DMS 273 (cell line): ENCODE data around the gene ACACA.

Experiments used
- DNase-seq: peaks from one replicate; lab custom pipeline; 2025; ENCODE audit not compliant: unreplicated experiment; lab: John Stamatoyannopoulos, UW

Gene ACACA

DNA sequence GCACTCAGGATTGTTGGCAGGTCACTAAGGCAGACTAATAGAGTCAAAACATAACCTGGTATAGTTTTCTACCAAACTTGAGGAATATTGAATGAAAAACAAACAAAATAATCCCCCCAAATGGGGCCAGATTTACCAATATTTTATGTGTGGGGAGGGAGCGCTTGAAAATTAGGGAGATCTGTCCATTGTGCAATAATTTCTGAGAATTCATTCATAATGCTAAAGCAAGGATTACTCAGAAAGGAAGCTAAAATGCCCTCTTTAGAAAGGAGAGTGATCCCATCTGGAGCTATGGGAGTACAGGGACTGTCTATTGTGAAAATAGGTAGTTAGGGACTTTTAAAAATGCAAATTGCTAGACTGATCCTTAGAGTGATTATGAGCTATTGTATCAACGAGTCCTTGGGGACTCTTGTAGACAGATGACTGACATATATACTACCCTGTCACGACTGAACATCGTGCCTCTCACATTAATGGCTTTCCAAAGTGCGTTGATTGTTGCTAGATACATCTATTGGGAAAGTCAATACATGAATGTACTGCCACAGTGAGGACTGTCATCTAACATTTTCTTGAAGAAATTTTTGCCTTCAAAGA lies 264.2 kb downstream of the ACACA start:
- DNase-seq, result no peak

DNA sequence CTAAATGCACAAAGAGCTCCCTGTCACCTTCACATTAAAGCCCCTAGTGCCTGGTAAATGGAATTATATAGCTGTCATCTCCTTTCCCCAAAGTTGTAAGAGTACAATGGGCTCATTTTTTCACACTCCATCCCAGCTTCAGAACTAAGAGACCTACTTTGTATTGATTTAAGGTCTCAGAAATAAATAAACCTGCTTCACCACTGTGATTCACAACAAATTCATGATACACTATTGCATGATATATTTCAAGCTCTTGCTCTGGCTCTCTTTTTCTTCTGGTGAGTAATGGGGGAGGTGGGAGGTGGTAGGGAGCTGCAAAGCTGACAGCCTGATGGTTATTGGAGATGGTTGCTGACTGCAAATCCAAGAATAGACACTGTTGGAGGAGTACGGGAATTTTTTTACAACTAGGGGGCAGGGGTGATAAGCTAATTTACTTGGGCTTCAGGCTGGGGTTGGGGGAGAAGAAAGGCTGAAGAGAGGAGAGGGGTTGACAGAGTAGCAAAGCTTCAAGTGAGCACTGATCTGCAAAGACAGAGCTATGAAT lies 268.0 kb downstream of the ACACA start:
- DNase-seq, result no peak

DNA sequence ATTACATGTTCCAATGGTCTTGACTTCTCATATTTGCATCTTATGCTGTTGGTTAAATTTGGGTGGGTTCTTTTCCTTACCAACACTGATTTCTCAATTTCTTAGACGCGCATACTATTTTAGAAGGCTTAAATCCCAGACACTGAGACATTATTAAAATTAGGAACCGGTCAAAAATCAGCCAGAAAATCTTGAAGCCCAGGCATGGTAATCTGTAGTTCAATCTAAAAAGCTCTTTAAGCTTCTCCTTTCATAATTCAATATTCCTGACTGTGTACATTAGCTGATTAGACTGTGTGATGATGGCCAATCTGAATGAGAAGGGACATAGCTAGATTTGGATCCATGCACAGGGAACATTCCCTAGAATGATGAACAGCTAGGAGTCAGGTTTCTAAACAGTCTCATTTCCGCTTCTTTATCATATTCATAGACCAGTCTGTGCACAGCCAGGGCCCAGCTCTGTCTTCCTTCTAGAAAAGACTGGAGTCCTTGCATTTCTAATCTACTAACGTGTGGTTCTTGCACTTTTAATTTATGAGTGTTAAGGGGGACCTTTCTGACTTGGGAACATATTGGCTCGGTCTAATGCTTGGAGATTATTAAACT lies 268.6 kb downstream of the ACACA start:
- no peak for DNase-seq

DNA sequence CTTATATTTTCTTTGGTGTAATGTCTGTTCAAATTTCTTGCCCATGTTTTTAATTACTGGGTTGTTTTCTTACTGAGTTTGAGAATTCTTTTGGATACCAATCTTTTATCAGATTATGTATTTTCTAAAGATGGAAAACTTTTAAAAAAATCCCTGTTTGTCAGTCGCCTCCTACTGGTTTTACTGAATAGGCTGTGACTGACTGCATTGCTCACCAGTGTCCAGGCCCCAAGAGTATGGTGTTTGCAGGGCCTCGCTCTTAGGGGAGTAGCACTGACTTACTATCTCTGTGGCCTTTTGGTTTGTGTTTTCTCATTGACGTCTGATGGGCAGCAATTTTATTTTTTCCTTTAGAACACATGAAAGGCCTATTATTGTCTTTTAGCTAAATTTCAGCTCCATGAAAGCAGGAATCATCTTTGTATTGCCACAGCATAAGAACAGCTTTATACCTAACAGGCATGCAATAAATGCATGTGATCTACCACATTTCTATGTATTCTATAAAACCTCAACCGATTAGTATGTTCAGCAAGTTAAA lies 269.5 kb downstream of the ACACA start:
- DNase-seq, result no peak

DNA sequence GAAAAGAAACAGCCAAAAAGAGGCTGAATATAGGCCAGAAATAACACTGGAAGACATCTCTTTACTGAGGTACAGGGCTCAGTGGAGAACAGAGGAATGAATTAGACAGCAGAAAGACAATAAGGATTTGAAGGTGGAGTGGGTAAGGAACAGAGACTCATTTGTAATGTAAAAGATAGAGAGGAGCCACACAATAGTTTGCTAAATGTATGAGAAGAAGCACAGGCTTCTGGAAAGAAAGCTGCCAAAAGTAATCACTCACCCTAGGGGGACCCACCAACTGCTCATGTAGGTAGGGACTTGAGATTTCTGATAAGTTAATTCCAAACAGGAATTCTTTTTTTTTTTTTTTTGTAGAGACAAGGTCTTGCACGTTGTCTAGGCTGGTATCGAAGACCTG lies 271.1 kb downstream of the ACACA start:
- DNase-seq, result no peak

DNA sequence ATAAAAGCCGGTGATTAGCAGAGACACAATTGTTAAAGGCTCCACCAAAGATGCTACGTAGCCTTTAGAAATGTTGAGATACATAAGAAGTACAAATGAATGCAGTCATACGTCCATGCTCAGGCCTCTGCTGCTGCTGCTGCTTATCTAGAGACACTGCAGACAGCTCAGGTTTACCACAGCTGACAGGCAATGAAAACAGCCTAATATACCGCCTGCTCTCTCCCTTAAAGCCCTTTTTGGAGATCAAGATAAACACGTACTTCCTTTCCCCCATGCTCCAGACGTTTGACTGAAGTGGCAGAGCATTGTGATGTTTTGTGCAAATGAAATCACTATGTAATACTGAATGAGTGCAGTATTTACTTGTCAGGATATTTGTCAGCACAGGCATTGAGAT lies 272.6 kb downstream of the ACACA start:
- DNase-seq, result no peak

DNA sequence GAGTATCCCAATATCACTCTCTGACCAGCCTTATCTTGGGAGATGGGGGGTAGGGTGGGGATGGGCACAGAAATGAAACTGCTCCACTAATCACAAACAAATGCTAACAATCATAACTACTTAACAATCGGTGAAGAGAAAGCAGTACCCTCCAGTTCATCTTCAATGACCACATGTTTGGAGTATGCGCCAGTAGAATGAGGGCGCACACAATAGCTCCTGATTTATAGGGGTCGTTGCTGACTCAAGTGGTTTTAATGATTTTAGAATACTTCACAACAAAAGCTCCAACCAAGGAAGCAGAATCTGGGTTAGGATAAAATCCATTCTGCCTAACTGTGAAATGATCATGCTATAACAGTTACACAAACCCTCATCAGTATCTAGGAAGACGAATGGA lies 273.5 kb downstream of the ACACA start:
- DNase-seq, result no peak

DNA sequence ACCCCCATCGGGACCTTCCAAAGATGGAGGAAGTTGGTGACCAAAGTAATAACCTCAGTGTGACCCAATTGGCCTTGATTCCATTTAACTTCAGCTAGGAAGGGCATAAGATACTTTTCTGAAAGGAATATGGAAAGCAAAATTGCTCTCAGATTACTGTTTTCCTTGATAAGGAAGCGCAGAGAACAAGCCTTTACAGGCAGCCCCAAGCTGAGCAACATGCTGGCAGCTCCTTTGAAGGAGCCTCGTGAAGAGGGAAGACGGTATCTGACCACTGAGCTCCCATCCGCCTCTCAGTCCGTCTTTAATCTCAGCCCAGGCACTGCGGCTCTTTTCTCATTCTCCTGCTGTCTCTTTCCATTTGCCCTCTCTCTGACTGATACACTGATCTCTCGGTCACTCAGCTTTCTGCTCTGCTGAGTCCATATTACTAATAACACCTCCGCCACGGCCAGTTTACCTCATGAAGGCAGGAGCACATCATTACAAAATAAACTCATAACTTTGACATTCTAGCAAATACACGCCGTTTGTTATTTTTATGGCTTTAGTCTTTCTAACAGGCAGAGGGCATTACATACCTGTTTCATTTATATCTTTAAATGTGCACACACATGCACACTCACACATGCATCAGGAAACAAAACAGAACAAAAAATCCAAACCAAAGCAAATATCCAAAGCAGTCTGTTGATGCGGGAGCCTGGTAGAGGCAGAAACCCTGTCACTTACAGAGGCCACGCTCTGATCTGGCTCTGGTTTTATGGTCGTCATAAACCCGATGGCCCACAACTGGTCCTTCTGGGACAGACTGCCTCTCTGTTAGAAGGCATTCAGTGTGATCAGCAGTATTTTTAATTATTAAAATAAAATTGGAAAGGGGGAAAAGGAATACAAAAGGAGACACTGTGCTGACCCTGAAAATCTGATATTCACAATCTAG lies 274.7 kb downstream of the ACACA start:
- DNase-seq, result no peak

DNA sequence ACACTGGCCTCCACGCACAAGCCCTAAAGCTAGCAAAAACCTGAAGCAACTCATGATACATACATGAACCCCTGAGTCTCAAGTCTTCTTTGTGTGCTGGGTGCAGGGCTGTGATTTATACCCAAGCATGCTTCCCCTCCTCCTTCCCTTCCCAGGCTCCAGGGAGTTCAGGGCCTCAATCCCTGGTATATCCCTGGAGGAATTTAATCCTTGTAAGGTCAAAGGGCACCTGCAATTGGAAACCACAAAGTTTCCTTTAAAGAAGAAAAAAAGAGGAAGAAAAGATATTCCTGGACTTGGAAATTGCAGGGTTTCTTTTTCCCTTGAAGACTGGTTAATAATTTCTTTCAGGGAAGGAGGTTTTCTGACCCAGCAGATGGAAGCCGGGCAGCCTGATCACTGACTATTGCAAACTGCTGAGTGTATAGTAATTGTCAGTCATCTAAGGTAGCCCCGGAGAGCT lies 275.6 kb downstream of the ACACA start:
- DNase-seq, result no peak

DNA sequence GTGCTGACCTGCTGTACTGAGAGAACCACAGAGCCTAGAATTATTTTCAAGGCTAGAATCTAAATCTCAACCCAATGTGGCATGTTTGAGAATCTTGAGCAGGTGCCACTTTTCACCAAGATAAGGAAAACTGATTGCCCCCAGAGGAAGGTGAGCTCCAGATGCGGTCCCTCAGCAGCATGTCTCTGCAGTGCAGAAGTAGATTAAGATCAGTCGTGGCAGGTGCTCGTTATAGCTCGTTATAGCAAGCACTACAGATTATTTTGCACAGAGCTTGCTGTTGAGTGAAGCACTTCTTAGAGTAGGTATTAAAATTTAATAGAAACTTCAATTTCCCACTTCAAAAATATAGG lies 281.8 kb downstream of the ACACA start:
- DNase-seq, result no peak

DNA sequence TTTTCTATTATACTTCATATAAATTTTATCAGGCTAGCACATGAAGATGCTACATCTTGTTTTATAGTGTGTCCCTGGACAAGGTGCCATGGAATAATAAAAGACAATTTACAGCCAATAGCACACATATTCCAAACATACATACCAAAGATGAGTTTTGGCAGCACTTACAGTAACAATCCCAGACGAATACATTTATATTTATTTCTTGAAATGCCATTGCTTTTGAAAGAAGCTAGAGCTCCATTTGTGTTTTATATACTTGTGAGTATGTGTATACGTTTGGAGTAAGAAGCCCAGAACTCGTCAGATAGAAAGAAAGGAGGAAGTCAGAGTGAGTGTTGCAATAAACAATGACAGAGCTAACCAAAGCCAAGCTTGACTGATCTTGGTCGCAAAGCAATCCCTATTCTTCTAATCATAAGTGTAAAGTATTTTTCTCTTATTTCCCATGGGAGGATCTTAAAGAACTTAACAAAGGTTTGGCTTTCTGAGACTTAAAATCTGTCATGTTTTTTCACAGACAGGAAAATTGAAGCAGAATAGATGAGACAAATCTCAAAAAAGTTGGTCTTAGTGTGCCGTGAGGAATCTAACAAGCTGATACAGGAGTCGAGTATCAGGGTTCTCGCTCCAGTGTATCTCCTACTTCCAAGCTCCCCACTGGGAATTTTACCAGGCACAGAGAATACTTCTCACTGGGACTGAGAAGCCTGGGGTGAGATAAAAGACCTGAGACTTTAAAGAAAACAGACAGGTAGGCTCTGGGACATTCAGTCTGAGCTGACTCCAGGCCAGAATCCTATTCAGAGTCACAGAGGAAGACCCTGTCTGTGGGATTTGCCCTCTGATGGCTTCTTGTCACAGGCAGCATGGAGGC lies 282.5 kb downstream of the ACACA start:
- DNase-seq, result no peak

DNA sequence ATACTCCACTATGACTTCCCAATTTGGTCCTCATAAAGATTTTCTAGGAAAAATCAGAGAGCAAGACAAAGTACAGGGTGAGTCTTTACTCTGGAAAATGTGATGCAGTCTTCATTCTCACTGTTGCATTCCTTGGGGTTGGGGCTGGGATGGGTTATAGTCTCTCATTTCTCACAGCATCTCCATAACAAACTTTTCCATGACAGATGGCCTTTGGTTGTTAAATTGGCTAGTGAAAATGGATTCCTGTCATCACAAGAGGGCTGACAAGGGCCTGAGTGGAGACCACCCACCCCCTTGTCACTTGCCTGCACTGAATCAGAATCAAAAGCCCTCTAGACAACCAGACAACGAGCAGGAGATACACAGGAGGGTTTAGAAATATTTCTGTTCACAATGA lies 283.2 kb downstream of the ACACA start:
- DNase-seq, result no peak

DNA sequence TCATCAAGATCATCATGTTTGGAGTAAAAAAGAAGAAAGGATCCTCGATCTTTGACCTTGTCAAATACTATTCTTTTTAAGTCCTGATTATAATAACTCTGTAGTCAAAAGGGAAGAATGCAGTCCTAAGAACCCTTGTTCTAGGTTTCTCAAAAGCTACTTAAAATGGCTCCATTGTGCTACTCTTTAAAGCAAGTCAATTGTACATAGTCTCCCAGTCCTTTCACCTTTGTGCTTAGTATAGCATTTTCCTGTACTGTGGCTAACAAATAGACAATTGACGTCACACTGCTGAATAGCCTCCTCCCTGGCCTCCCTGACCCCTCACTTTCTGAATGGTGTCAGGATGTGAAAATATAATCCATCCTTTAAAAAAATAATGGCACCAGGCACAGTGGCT lies 285.0 kb downstream of the ACACA start:
- no peak for DNase-seq

DNA sequence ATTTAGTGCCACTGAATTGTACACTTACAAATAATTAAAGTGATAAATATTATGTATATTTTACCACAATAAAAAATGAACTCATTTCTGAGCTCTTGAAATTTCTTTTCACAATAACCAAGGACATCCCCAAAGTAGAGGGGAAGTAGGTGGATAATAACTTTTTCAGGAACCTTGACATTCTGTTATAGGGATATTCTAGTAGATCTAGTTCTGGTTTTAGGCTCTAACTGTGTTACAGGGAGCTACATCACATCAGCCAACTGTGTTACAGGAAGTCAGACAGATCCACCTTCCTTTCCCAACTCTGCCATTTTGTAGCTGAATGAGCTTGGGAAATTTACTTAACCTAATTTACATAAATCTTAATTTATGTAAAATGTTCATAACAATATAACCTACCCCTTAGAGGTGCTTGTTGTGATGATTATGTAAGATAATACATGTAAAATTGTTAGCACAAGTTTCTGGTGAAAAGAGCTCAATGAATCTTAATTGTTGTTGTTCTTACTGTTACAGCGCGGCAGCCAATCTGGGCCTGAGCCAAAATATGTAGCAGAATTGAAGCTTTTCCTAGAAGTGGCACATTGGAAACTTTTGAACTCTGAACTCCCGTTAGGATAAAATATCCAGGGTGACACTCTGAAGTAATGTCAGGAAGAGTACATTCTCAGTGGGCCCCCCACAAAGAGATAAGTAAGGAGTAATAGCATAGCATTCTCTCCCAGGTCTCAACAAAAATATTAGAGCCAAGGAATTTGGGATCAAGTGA lies 288.1 kb downstream of the ACACA start:
- no peak for DNase-seq

DNA sequence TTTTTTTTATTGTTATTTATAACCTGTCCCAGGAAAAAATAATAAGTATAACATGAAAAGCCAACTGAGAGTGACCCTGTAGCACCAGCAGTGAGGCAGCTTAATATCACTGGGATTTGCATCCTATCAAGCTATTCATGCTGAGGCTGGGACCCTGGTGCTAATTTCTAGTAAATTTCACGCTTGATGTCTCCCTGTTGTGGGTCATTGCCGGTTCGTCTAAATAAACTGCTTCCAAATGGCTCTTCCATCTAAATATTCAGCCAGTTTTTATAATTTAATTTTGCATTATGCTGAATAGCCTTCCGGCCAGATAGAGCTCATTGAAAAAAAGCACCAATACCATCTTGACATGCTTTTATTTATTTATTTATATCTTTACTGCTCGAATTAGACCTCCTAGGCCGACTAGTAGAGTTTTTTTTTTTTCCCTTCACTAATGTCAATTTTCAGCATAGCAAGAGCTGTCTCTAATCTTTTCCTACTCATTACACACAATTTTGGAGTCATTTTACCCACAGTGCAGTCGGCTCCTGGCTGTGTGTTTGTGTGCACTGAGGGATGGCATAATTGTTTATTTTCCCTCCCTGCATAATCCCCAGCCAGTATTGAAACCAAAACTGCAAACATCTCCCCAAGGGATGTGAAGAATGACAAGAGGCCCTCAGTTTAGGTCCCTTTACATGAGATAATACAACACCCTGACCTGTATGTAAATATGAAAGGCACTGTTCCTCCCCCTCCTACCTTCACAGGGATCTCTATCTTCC lies 289.1 kb downstream of the ACACA start:
- no peak for DNase-seq

DNA sequence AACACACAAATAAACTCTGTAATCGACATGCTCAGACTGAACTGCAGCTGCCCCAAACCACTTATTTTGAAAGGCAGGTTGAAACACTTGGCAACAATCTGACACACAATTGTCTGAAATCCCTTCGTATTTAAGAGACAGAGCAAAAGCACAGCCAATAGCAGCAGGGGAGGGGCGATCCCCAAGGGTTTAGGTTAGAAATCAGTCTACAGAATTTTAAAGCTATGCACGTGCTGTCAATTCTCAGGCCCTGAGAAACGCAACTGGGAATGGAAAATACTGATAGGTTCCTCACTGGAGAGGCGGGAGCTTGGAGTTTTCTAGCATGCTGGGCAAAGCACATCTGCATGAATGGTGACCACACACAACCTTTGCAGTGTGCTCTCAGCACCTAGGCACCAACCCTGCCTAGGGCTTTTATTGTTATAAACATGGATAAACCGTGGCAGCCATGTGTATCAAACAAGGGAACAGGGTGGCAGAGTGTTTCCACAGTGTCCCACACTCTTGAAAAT lies 289.9 kb downstream of the ACACA start:
- DNase-seq, result no peak

DNA sequence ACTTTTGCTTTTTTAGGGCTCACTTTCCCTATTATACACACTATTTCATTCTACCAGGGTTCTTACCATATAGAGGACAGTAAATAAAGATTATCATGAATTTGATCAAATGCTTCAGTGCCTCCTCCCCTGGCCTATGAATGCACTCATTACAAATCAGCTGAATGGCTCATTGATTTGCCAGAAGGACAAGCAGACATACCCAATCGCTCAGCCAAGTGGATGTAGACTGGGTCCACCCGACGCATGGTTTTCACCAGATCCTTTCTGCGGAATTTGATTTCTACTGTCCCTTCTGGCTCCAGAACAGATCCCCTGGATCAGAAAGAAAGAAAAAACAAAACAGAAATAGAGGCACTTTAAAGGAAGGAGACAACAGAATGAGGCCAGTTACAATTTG lies 295.3 kb downstream of the ACACA start:
- DNase-seq, result no peak

DNA sequence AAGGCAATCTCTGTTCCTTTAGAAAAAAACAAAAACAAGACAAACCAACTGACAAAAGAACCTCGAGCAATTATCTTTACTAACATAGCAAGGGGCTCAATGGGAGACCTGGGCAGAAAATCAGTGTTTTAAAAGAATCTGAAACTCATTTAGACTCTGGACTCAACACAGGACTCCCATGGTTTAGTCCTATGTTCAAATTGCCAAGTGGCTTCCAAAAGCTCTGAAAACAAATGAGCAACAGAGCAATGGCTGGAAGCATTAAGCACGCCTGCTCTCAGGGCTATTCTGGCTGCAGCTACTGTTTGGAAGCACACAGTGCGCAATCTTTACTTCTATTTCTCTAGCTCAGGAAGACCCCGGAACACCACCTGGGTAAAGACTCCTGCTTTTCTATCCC lies 295.9 kb downstream of the ACACA start:
- DNase-seq, result no peak
